ENCODE measurements around the gene TMEM164.

The TMEM164 gene
- long read RNA-seq, full-length matches to known transcripts, result 1 of 23 reads
- long read RNA-seq, partial matches to known transcripts, result 5 of 23 reads
- long read RNA-seq, other reads (novel, unspliced or antisense), result 17 of 23 reads

GRCh38 chrX:110002300-110003166 is at the start of gene TMEM164:
Gene TMEM164, plus strand, starts transcription at chrX:110003114. Its CDS starts 661 bp downstream, at chrX:110003775.
- TF ChIP-seq SPI1 (IDR thresholded peaks at IDR 0.05; ENCODE audit: borderline replicate concordance, low read depth), result no peak
- peak; percentile 56 for TF ChIP-seq POLR2AphosphoS5 (IDR thresholded peaks at IDR 0.05; ENCODE audit: low read depth)
- TF ChIP-seq CTCF (IDR thresholded peaks at IDR 0.05; ENCODE audit: insufficient read depth, low read length), result no peak
- H3K4me3 ChIP-seq (replicated peaks; ENCODE audit: insufficient read depth, low read length), result peak within 1 kb of the TSS; percentile 65
- DNase-seq (ENCODE audit: low read depth in 1 of 2, low spot score in 1 of 2), result peak; percentile 72 to 94
- H3K27ac ChIP-seq (replicated peaks), result peak within 1 kb of the TSS; percentile 77
- H3K27me3 ChIP-seq (ENCODE audit: insufficient read depth, poor library complexity, severe bottlenecking), result no peaks in the 10 kb centered on the region

- Histone ChIP-seq H3K27me3 (ENCODE audit: insufficient read depth, poor library complexity, severe bottlenecking) (no peaks in the 10 kb centered on the region), H3K27ac (replicated peaks) (no peak overlapping the region), H3K4me3 (replicated peaks; ENCODE audit: insufficient read depth, low read length) (no peak overlapping the region)
- no peak for TF ChIP-seq SPI1 (IDR thresholded peaks at IDR 0.05; ENCODE audit: borderline replicate concordance, low read depth)
- DNase-seq (ENCODE audit: low read depth in 1 of 2, low spot score in 1 of 2), result no peak
Measured at GRCh38 chrX:109954333-109954732, 48.6 kb upstream of the TMEM164 start.

- no peak for TF ChIP-seq REST (IDR thresholded peaks at IDR 0.05; ENCODE audit: insufficient replicate concordance, low read depth)
- TF ChIP-seq POLR2AphosphoS5 (IDR thresholded peaks at IDR 0.05; ENCODE audit: low read depth), result no peak
- TF ChIP-seq SPI1 (IDR thresholded peaks at IDR 0.05; ENCODE audit: borderline replicate concordance, low read depth), result no peak
- TF ChIP-seq CTCF (IDR thresholded peaks at IDR 0.05; ENCODE audit: insufficient read depth, low read length), result no peak
- no peak for TF ChIP-seq GABPA (IDR thresholded peaks at IDR 0.05; ENCODE audit: low read depth)
- H3K27ac ChIP-seq (replicated peaks), result no peak overlapping the region
- H3K27me3 ChIP-seq (ENCODE audit: insufficient read depth, poor library complexity, severe bottlenecking), result no peaks in the 10 kb centered on the region
- no peak overlapping the region for H3K4me3 ChIP-seq (replicated peaks; ENCODE audit: insufficient read depth, low read length)
- no peak for DNase-seq (ENCODE audit: low read depth in 1 of 2, low spot score in 1 of 2)
Measured at GRCh38 chrX:109954955-109955354, 48.0 kb upstream of the TMEM164 start.

- no peaks in the 10 kb centered on the region for H3K27me3 ChIP-seq (ENCODE audit: insufficient read depth, poor library complexity, severe bottlenecking)
- TF ChIP-seq GABPA (IDR thresholded peaks at IDR 0.05; ENCODE audit: low read depth) (no peak), CTCF (IDR thresholded peaks at IDR 0.05; ENCODE audit: insufficient read depth, low read length) (no peak), SPI1 (IDR thresholded peaks at IDR 0.05; ENCODE audit: borderline replicate concordance, low read depth) (no peak), REST (IDR thresholded peaks at IDR 0.05; ENCODE audit: insufficient replicate concordance, low read depth) (no peak), POLR2AphosphoS5 (IDR thresholded peaks at IDR 0.05; ENCODE audit: low read depth) (no peak)
- no peak overlapping the region for H3K27ac ChIP-seq (replicated peaks)
- H3K4me3 ChIP-seq (replicated peaks; ENCODE audit: insufficient read depth, low read length), result no peak overlapping the region
- DNase-seq (ENCODE audit: low read depth in 1 of 2, low spot score in 1 of 2), result no peak
Measured at GRCh38 chrX:109958266-109958665, 44.6 kb upstream of the TMEM164 start.
